Thyroid gland (tissue), 4 donors: ENCODE measurements around the gene ZNF337.

Experiments
- POLR2A ChIP-seq, 2 donors: fragments of 450-650 bp; IDR thresholded peaks; one replicate each; pipeline ENCODE4 v1.6.1; 2017; ENCODE audit warnings: antibody characterized with exemption in 2 of 2, mild to moderate bottlenecking in 2 of 2, moderate library complexity in 1 of 2
- TF ChIP-seq, protein P1 (sequence below), 6 experiments: fragments of 200-600 bp in 3 of 6; fragments of 450-650 bp in 3 of 6; sonication (generic) in 3 of 6; IDR thresholded peaks; one replicate each; pipeline ENCODE4 v1.5.1; 2016 to 2019; ENCODE audit warnings: antibody characterized with exemption in 6 of 6, mild to moderate bottlenecking in 2 of 6, inconsistent platforms in 1 of 6, moderate library complexity in 1 of 6

DNA sequence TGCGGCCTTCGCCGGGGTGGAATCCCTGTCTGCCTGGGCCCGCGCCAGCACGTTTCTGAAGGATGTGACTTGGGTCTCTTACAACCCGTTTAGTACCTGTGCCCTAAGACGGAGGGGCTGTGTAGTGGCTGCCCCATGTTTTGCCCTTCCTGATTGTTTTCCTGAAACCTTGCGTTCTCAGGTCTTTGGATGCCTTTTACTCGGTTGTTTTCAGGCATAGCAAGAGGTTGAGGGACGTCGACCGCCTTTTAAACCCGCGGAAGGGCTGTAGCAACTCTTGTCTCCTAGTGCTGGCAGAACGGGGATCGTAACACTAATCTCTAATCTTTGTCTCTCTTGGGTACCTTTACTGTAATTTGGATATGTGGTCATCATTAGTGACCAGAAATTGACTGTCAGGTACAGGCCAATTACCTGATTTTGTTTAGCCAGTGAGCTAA is 72.1 kb downstream of the ZNF337 start:
- TF ChIP-seq, protein P1, sequence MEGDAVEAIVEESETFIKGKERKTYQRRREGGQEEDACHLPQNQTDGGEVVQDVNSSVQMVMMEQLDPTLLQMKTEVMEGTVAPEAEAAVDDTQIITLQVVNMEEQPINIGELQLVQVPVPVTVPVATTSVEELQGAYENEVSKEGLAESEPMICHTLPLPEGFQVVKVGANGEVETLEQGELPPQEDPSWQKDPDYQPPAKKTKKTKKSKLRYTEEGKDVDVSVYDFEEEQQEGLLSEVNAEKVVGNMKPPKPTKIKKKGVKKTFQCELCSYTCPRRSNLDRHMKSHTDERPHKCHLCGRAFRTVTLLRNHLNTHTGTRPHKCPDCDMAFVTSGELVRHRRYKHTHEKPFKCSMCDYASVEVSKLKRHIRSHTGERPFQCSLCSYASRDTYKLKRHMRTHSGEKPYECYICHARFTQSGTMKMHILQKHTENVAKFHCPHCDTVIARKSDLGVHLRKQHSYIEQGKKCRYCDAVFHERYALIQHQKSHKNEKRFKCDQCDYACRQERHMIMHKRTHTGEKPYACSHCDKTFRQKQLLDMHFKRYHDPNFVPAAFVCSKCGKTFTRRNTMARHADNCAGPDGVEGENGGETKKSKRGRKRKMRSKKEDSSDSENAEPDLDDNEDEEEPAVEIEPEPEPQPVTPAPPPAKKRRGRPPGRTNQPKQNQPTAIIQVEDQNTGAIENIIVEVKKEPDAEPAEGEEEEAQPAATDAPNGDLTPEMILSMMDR (IDR thresholded peaks at IDR 0.05): no peak
- TF ChIP-seq POLR2A (IDR thresholded peaks at IDR 0.05): no peak
